ENCODE measurements around the gene TRMT11. TPM values are rescaled to one million over a fixed set of nuclear protein-coding genes. Genes with fewer than 3 reads are reported as not detected.

The TRMT11 gene
- total RNA-seq, 1 experiment from 2014 or later: 27.7 TPM

DNA sequence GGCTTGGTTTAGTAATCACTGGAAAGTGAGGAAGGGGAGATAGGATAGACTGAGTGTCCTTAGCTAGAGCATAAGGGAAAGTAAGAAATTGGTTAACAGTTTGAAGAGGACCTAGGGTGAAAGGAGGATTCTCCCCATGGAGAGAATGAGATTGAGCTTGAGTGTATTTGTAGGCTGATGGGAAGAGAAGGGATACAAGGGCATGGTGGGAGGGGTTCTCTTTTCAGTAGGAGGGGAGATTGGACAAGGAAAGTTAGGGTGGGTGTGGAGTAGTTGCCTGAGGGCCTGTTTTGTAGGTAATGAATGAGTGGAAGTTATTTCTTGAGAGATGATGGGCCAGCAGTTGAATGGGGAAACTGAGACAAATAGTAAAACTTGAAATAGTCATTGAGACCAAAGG is 1.9 kb downstream of the TRMT11 start:
- no peak overlapping the region for H3K27ac Mint-ChIP-seq (ENCODE audit: unreplicated experiment)
- CTCF ChIA-PET: no interaction called here
- H3K4me3 Mint-ChIP-seq (ENCODE audit: low read depth, unreplicated experiment): no peak overlapping the region
- H3K9me3 Mint-ChIP-seq (ENCODE audit: low read depth, unreplicated experiment): no peaks in the 10 kb centered on the region
- no peaks in the 10 kb centered on the region for H3K4me1 Mint-ChIP-seq (ENCODE audit: low read depth, unreplicated experiment)
- TF ChIP-seq CTCF (IDR thresholded peaks at IDR 0.05; ENCODE audit: unreplicated experiment): no peak
- DNase-seq: no peak
- BruUV-seq (replicated peaks): no TSS peak
- no peaks in the 10 kb centered on the region for H3K27me3 Mint-ChIP-seq (ENCODE audit: unreplicated experiment)
- intact Hi-C loops (cut with micrococcal nuclease; ENCODE audit: unreplicated experiment): no loop called here
- H3K36me3 Mint-ChIP-seq (ENCODE audit: insufficient read depth, unreplicated experiment): no peaks in the 10 kb centered on the region

GRCh38 chr6:125989631-125990030 is 3.3 kb downstream of the TRMT11 start:
- Mint-ChIP-seq H3K36me3 (ENCODE audit: insufficient read depth, unreplicated experiment) (no peaks in the 10 kb centered on the region), H3K4me1 (ENCODE audit: low read depth, unreplicated experiment) (peaks cover 5% of the 10 kb centered on the region), H3K9me3 (ENCODE audit: low read depth, unreplicated experiment) (no peaks in the 10 kb centered on the region), H3K27ac (ENCODE audit: unreplicated experiment) (peak overlapping the region; percentile 61), H3K4me3 (ENCODE audit: low read depth, unreplicated experiment) (no peak overlapping the region), H3K27me3 (ENCODE audit: unreplicated experiment) (no peaks in the 10 kb centered on the region)
- BruUV-seq (replicated peaks): no TSS peak
- DNase-seq: no peak
- no peak for TF ChIP-seq CTCF (IDR thresholded peaks at IDR 0.05; ENCODE audit: unreplicated experiment)
- CTCF ChIA-PET: interaction anchor here (0.7 kb wide), 2 partner anchors 127 to 774 kb away, joined by 4 read pairs; no protein-coding TSS in a partner anchor
- intact Hi-C loops (cut with micrococcal nuclease; ENCODE audit: unreplicated experiment): no loop called here

GRCh38 chr6:125991653-125992052 is 5.3 kb downstream of the TRMT11 start:
- Mint-ChIP-seq H3K4me1 (ENCODE audit: low read depth, unreplicated experiment) (peaks cover 12% of the 10 kb centered on the region), H3K36me3 (ENCODE audit: insufficient read depth, unreplicated experiment) (peaks cover 6% of the 10 kb centered on the region), H3K4me3 (ENCODE audit: low read depth, unreplicated experiment) (no peak overlapping the region), H3K27me3 (ENCODE audit: unreplicated experiment) (no peaks in the 10 kb centered on the region), H3K9me3 (ENCODE audit: low read depth, unreplicated experiment) (no peaks in the 10 kb centered on the region), H3K27ac (ENCODE audit: unreplicated experiment) (no peak overlapping the region)
- CTCF ChIA-PET: no interaction called here
- intact Hi-C loops (cut with micrococcal nuclease; ENCODE audit: unreplicated experiment): no loop called here
- no peak for DNase-seq
- TF ChIP-seq CTCF (IDR thresholded peaks at IDR 0.05; ENCODE audit: unreplicated experiment): no peak
- no TSS peak for BruUV-seq (replicated peaks)

DNA sequence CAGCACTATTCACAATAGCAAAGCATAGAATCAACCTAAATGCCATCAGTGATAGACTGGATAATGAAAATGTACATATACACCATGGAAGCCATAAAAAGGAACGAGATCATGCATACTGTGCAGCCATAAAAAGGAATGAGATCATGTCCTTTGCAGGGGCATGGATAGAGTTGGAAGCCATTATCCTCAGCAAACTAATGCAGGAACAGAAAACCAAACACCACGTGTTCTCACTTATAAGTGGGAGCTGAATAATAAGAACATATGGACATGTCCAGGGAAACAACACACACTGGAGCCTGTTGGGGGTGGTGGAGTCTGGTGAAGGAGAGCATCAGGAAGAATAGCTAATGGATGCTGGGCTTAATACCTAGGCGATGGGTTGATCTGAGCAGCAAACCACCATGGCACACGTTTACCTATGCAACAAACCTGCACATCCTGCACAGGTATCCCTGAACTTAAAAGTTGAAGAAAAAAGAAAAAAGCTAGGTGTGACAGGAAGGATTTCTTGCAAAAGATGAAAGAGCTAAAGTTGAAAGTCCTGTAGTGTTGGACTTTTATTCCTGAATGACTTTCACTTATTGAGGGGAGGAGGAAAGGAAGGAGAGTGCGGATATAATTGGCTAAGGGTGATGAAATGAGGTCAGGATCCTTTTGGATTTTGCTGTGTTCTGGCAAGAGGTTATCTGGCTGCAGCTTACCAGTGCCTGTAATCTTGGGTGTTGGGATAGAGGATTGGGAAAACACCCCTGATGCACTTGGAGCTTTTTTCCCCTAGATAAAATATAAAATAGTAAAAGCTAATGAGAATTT is 8.5 kb downstream of the TRMT11 start:
- Mint-ChIP-seq H3K4me3 (ENCODE audit: low read depth, unreplicated experiment) (no peak overlapping the region), H3K36me3 (ENCODE audit: insufficient read depth, unreplicated experiment) (peaks cover 11% of the 10 kb centered on the region), H3K27ac (ENCODE audit: unreplicated experiment) (no peak overlapping the region), H3K9me3 (ENCODE audit: low read depth, unreplicated experiment) (no peaks in the 10 kb centered on the region), H3K4me1 (ENCODE audit: low read depth, unreplicated experiment) (peaks cover 12% of the 10 kb centered on the region), H3K27me3 (ENCODE audit: unreplicated experiment) (no peaks in the 10 kb centered on the region)
- BruUV-seq (replicated peaks): no TSS peak
- DNase-seq: no peak
- no peak for TF ChIP-seq CTCF (IDR thresholded peaks at IDR 0.05; ENCODE audit: unreplicated experiment)
- intact Hi-C loops (cut with micrococcal nuclease; ENCODE audit: unreplicated experiment): no loop called here
- CTCF ChIA-PET: interaction anchor here (0.6 kb wide), 1 partner anchor 27 kb away, joined by 4 read pairs; no protein-coding TSS in a partner anchor
